Vagina (tissue), 2 donors: Measurements from ENCODE around the gene PARD6B.

Experiments
- CTCF ChIP-seq, 3 experiments: fragments of 450-650 bp in 2 of 3; fragments of 200-600 bp in 1 of 3; sonication (generic) in 1 of 3; IDR thresholded peaks; one replicate each; pipeline ENCODE4 v1.5.1; 2017 to 2019; ENCODE audit warnings: antibody characterized with exemption in 3 of 3, mild to moderate bottlenecking in 2 of 3, moderate library complexity in 2 of 3
- POLR2A ChIP-seq, 2 donors: fragments of 450-650 bp; IDR thresholded peaks; one replicate each; pipeline ENCODE4 v1.6.1; 2017; ENCODE audit warnings: antibody characterized with exemption in 2 of 2, mild to moderate bottlenecking in 2 of 2, moderate library complexity in 2 of 2
- POLR2AphosphoS5 ChIP-seq, 2 donors: sonication (generic); formaldehyde crosslinking; IDR thresholded peaks; one replicate each; pipeline ENCODE4 v1.9.0; 2017; ENCODE audit warnings: antibody characterized with exemption in 2 of 2, mild to moderate bottlenecking in 2 of 2, low read depth in 1 of 2; ENCODE audit not compliant: insufficient read depth in 1 of 2

DNA sequence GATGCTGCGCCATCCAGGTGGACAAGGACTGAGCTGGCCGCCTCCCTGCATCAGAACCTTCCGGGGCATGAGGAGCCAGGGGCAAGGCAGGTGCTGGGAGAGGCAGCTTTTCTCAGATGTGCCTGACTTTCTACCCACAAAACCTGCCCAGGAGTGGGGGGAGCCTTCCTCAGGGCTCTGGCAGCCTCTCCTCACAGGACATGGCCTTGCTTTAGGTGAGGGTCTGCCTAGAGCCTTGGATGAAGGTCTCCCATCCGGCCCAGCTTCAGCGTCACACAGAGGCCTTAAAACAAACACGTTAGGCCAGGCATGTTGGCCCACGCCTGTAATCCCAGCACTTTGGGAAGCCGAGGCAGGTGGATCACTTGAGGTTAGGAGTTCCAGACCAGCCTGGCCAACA lies 70.9 kb downstream of the PARD6B start:
- no peak for TF ChIP-seq CTCF (IDR thresholded peaks at IDR 0.05)
- no peak for TF ChIP-seq POLR2A (IDR thresholded peaks at IDR 0.05)
- no peak for TF ChIP-seq POLR2AphosphoS5 (IDR thresholded peaks at IDR 0.05; ENCODE audit: insufficient read depth in 1 of 2, low read depth in 1 of 2)
